H9 (cell line): Measurements from ENCODE around the gene STK17B. TPM values are rescaled to one million over a fixed set of nuclear protein-coding genes. Genes with fewer than 3 reads are reported as not detected.

Source experiments
- DNase-seq: peaks from one replicate; pipeline ENCODE4 v3.0.0-alpha.2; 2017
- H2AFZ ChIP-seq: one replicate; pipeline ENCODE4 v1.6.1; 2013; ENCODE audit warnings: mild to moderate bottlenecking, low read length, control low read depth, moderate library complexity
- H2AK5ac ChIP-seq: 2 replicates; pipeline ENCODE4 v1.6.1; 2013; ENCODE audit warnings: low read length, control low read depth, mixed read lengths; ENCODE audit not compliant: insufficient read length
- H2BK120ac ChIP-seq: one replicate; pipeline ENCODE4 v1.6.1; 2013; ENCODE audit warnings: low read depth, mild to moderate bottlenecking, low read length, control low read depth, inconsistent platforms; ENCODE audit not compliant: poor library complexity, severe bottlenecking
- H2BK12ac ChIP-seq: 2 replicates; pipeline ENCODE4 v1.6.1; 2013; ENCODE audit warnings: low read length, control low read depth, mixed read lengths, low read depth; ENCODE audit not compliant: insufficient read length
- H2BK15ac ChIP-seq: 2 replicates; pipeline ENCODE4 v1.6.1; 2013; ENCODE audit warnings: low read depth, low read length, control low read depth
- H2BK20ac ChIP-seq: one replicate; pipeline ENCODE4 v1.6.1; 2013; ENCODE audit warnings: low read depth, mild to moderate bottlenecking, low read length, control low read depth, inconsistent platforms; ENCODE audit not compliant: poor library complexity, severe bottlenecking
- H2BK5ac ChIP-seq: 2 replicates; pipeline ENCODE4 v1.6.1; 2013; ENCODE audit warnings: low read length, control low read depth, mixed read lengths; ENCODE audit not compliant: insufficient read length
- H3K14ac ChIP-seq: 2 replicates; pipeline ENCODE4 v1.6.1; 2013; ENCODE audit warnings: low read length, control low read depth; ENCODE audit not compliant: insufficient read depth
- H3K18ac ChIP-seq: 2 replicates; pipeline ENCODE4 v1.6.1; 2013; ENCODE audit warnings: low read depth, mild to moderate bottlenecking, mixed read lengths, low read length, control low read depth; ENCODE audit not compliant: insufficient read length
- H3K23ac ChIP-seq: 2 replicates; pipeline ENCODE4 v1.6.1; 2013; ENCODE audit warnings: low read length, control low read depth, mixed read lengths, low read depth; ENCODE audit not compliant: insufficient read length
- H3K23me2 ChIP-seq: 2 replicates; pipeline ENCODE4 v1.6.1; 2013; ENCODE audit warnings: low read depth, mild to moderate bottlenecking, mixed read lengths, low read length, control low read depth; ENCODE audit not compliant: insufficient read length, poor library complexity, severe bottlenecking
- H3K27ac ChIP-seq: 2 replicates; pipeline ENCODE4 v1.5.1; 2013; ENCODE audit warnings: low read length, control low read depth, mixed read lengths, low read depth; ENCODE audit not compliant: insufficient read length
- H3K27me3 ChIP-seq: 2 replicates; pipeline ENCODE4 v1.6.1; 2013; ENCODE audit warnings: low read length, control low read depth, inconsistent platforms; ENCODE audit not compliant: insufficient read depth
- H3K4ac ChIP-seq: 2 replicates; pipeline ENCODE4 v1.6.1; 2013; ENCODE audit warnings: low read depth, mild to moderate bottlenecking, control low read depth, inconsistent platforms, low read length, moderate library complexity
- H3K4me1 ChIP-seq: 2 replicates; pipeline ENCODE4 v1.6.1; 2013; ENCODE audit warnings: low read length, control low read depth, inconsistent platforms; ENCODE audit not compliant: insufficient read depth
- H3K4me2 ChIP-seq: 2 replicates; pipeline ENCODE4 v1.6.1; 2013; ENCODE audit warnings: low read length, control low read depth, mixed read lengths; ENCODE audit not compliant: insufficient read length, insufficient read depth
- H3K56ac ChIP-seq: 2 replicates; pipeline ENCODE4 v1.6.1; 2013; ENCODE audit warnings: low read depth, mild to moderate bottlenecking, mixed read lengths, low read length, control low read depth; ENCODE audit not compliant: insufficient read length
- H3K79me1 ChIP-seq: 2 replicates; pipeline ENCODE4 v1.6.1; 2013; ENCODE audit warnings: low read depth, mild to moderate bottlenecking, moderate library complexity, low read length, control low read depth, inconsistent platforms; ENCODE audit not compliant: insufficient read depth, poor library complexity, severe bottlenecking
- H3K79me2 ChIP-seq: 2 replicates; pipeline ENCODE4 v1.6.1; 2013; ENCODE audit warnings: low read length, control low read depth, inconsistent platforms; ENCODE audit not compliant: insufficient read depth
- H3K9ac ChIP-seq: 2 replicates; pipeline ENCODE4 v1.6.1; 2013; ENCODE audit warnings: low read length, control low read depth, mixed read lengths; ENCODE audit not compliant: insufficient read length; ENCODE audit errors: extremely low read depth
- H3K9me3 ChIP-seq: one replicate; pipeline ENCODE4 v1.6.1; 2013; ENCODE audit warnings: low read depth, low read length, inconsistent platforms; ENCODE audit not compliant: control insufficient read depth
- H3T11ph ChIP-seq: one replicate; pipeline ENCODE4 v1.6.1; 2013; ENCODE audit warnings: mild to moderate bottlenecking, low read length, control low read depth, inconsistent platforms
- H4K20me1 ChIP-seq: one replicate; pipeline ENCODE4 v1.6.1; 2013; ENCODE audit not compliant: control insufficient read depth, insufficient read length, insufficient read depth
- H4K5ac ChIP-seq: 2 replicates; pipeline ENCODE4 v1.6.1; 2013; ENCODE audit warnings: low read depth, mild to moderate bottlenecking, mixed read lengths, low read length, control low read depth; ENCODE audit not compliant: insufficient read length
- H4K8ac ChIP-seq: replicated peaks from 2 replicates; pipeline ENCODE4 v1.6.1; 2013; ENCODE audit warnings: low read length, control low read depth, mixed read lengths, low read depth; ENCODE audit not compliant: insufficient read length
- H4K91ac ChIP-seq: 2 replicates; pipeline ENCODE4 v1.6.1; 2013; ENCODE audit warnings: low read depth, mild to moderate bottlenecking, moderate library complexity, mixed read lengths, low read length, control low read depth; ENCODE audit not compliant: insufficient read length
- H3K27ac Mint-ChIP-seq, 3 experiments: 2 replicates in 2 of 3; 3 replicates in 1 of 3; pipeline ENCODE4 v1.8.0; 2020 to 2021; ENCODE audit warnings: mixed read lengths in 3 of 3, mild to moderate bottlenecking in 1 of 3, moderate library complexity in 1 of 3
- H3K27me3 Mint-ChIP-seq: 2 replicates; pipeline ENCODE4 v1.8.0; 2021; ENCODE audit warnings: low read depth, mild to moderate bottlenecking, moderate library complexity, mixed read lengths
- H3K36me3 Mint-ChIP-seq, 3 experiments: 2 replicates in 2 of 3; 3 replicates in 1 of 3; pipeline ENCODE4 v1.8.0; 2020 to 2021; ENCODE audit warnings: low read depth in 3 of 3, mixed read lengths in 3 of 3; ENCODE audit not compliant: insufficient read depth in 1 of 3
- H3K4me1 Mint-ChIP-seq, 2 experiments: 2 replicates each; pipeline ENCODE4 v1.8.0; 2020; ENCODE audit warnings: mixed read lengths in 2 of 2
- H3K4me3 Mint-ChIP-seq, 2 experiments: 2 replicates in 1 of 2; 3 replicates in 1 of 2; pipeline ENCODE4 v1.8.0; 2020 to 2021; ENCODE audit warnings: mild to moderate bottlenecking in 2 of 2, mixed read lengths in 2 of 2, moderate library complexity in 1 of 2
- H3K9me3 Mint-ChIP-seq, 2 experiments: 2 replicates in 1 of 2; 3 replicates in 1 of 2; pipeline ENCODE4 v1.8.0; 2020; ENCODE audit warnings: mild to moderate bottlenecking in 2 of 2, mixed read lengths in 2 of 2, moderate library complexity in 1 of 2
- total RNA-seq: library from RNA; stranded (reverse); gene quantifications from 2 replicates; pipeline ENCODE4 v1.2.1, GENCODE V29; 2021
- TF ChIP-seq, protein P1 (sequence below): fragments of 200-600 bp; sonication (generic); conservative IDR thresholded peaks from 3 replicates; pipeline ENCODE4 v1.8.0; 2021; ENCODE audit warnings: antibody characterized with exemption, mild to moderate bottlenecking

STK17B gene
- total RNA-seq, 1 experiment from 2014 or later, result 6.1 TPM

GRCh38 chr2:196205881-196206435 is 34.6 kb upstream of the STK17B start:
- Histone ChIP-seq H2BK15ac (no peak overlapping the region), H3K4me1 (peaks cover 3% of the 10 kb centered on the region; the same call in 1 of the 2 replicates), H3K18ac (no peak overlapping the region), H2BK12ac (no peak overlapping the region), H2AFZ (no peak overlapping the region), H4K20me1 (no peaks in the 10 kb centered on the region), H2BK5ac (no peak overlapping the region), H2BK120ac (no peak overlapping the region), H4K5ac (no peak overlapping the region), H3K23ac (no peak overlapping the region), H3K79me1 (no peaks in the 10 kb centered on the region), H2AK5ac (no peak overlapping the region), H3T11ph (no peak overlapping the region), H3K27ac (no peak overlapping the region), H3K4me2 (no peak overlapping the region), H3K9ac (no peak overlapping the region), H2BK20ac (no peak overlapping the region), H3K4ac (no peak overlapping the region), H4K8ac (no peak overlapping the region), H4K91ac (no peak overlapping the region), H3K79me2 (no peaks in the 10 kb centered on the region), H3K14ac (no peak overlapping the region), H3K27me3 (no peaks in the 10 kb centered on the region), H3K56ac (no peak overlapping the region), H3K23me2 (no peaks in the 10 kb centered on the region), H3K9me3 (no peaks in the 10 kb centered on the region)
- peaks cover 6 to 8% of the 10 kb centered on the region in 2 experiments for H3K4me1 Mint-ChIP-seq
- no peak overlapping the region for H3K27ac Mint-ChIP-seq
- H3K9me3 Mint-ChIP-seq, result no peaks in the 10 kb centered on the region
- no peak for DNase-seq
- H3K27me3 Mint-ChIP-seq, result no peaks in the 10 kb centered on the region
- H3K36me3 Mint-ChIP-seq, result no peaks in the 10 kb centered on the region; a peak in 5 of 7 replicates
- no peak overlapping the region for H3K4me3 Mint-ChIP-seq
- TF ChIP-seq, protein P1, sequence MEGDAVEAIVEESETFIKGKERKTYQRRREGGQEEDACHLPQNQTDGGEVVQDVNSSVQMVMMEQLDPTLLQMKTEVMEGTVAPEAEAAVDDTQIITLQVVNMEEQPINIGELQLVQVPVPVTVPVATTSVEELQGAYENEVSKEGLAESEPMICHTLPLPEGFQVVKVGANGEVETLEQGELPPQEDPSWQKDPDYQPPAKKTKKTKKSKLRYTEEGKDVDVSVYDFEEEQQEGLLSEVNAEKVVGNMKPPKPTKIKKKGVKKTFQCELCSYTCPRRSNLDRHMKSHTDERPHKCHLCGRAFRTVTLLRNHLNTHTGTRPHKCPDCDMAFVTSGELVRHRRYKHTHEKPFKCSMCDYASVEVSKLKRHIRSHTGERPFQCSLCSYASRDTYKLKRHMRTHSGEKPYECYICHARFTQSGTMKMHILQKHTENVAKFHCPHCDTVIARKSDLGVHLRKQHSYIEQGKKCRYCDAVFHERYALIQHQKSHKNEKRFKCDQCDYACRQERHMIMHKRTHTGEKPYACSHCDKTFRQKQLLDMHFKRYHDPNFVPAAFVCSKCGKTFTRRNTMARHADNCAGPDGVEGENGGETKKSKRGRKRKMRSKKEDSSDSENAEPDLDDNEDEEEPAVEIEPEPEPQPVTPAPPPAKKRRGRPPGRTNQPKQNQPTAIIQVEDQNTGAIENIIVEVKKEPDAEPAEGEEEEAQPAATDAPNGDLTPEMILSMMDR, result no peak
